ENCODE results near the gene COX8A. TPM values are rescaled to one million over a fixed set of nuclear protein-coding genes. Genes with fewer than 3 reads are reported as not detected.

The COX8A gene
- total and polyA plus RNA-seq, 9 of the 15 experiments (the other 6 are each of a cell fraction or from before 2014, with no cell fraction given) = 274 to 1,206 (median 526) TPM

GRCh38 chr11:63978551-63979239 lies 4.3 kb downstream of the COX8A start:
- no peak for FAIRE-seq
- intact Hi-C loops (cut with micrococcal nuclease) = no loop called here
- Histone ChIP-seq H3K9ac (ENCODE audit: insufficient read depth in 1 of 2, low read depth in 2 of 2, low read length in 2 of 2) (no peak overlapping the region), H3K4me2 (ENCODE audit: insufficient read depth, low read length) (no peak overlapping the region), H3K4me3 (no peak overlapping the region), H3K36me3 (ENCODE audit: control insufficient read depth, insufficient read depth, low read length) (peaks cover 29% of the 10 kb centered on the region), H2AFZ (ENCODE audit: low read depth, low read length) (no peak overlapping the region), H3K9me3 (replicated peaks; ENCODE audit: control insufficient read depth, insufficient read depth, low read depth, low read length) (no peaks in the 10 kb centered on the region), H3K79me2 (ENCODE audit: control insufficient read depth, insufficient read depth, low read length) (peaks cover 47% of the 10 kb centered on the region), H3K27me3 (ENCODE audit: control insufficient read depth in 2 of 2, insufficient read depth in 2 of 2, low read length in 2 of 2) (no peaks in the 10 kb centered on the region), H3K27ac (ENCODE audit: extremely low read depth, low read depth, low read length) (no peak overlapping the region), H4K20me1 (replicated peaks; ENCODE audit: control insufficient read depth, insufficient read depth, low read length) (peaks cover 17% of the 10 kb centered on the region), H3K4me1 (replicated peaks in 1 of 2; ENCODE audit: control insufficient read depth in 2 of 2, insufficient read depth in 2 of 2, low read length in 2 of 2) (peaks cover 10 to 32% of the 10 kb centered on the region in 2 experiments; a peak in 4 of 5 replicates), H3K9me1 (ENCODE audit: control insufficient read depth, insufficient read depth, low read length) (no peaks in the 10 kb centered on the region)
- in situ Hi-C loops (cut with MboI) = no loop called here
- no peak for ATAC-seq
- 86% methylated on average over 10 of the region's 10 CpGs for WGBS (ENCODE audit: insufficient coverage, low coverage, missing lambda C conversion rate)
- TF ChIP-seq HMGN3 (IDR thresholded peaks at IDR 0.05; ENCODE audit: borderline replicate concordance, extremely low read depth, insufficient read length, low read depth, low read length) (no peak), SP1 (CRISPR knock-in tag; IDR thresholded peaks at IDR 0.05) (no peak), ESRRA (IDR thresholded peaks at IDR 0.05; ENCODE audit: borderline replicate concordance, low read depth) (no peak), PHB2 (IDR thresholded peaks at IDR 0.05; ENCODE audit: low read depth) (no peak), RBM22 (IDR thresholded peaks at IDR 0.05; ENCODE audit: low read depth, low read length, poor library complexity, severe bottlenecking) (no peak), C11orf30 (IDR thresholded peaks at IDR 0.05; ENCODE audit: low read depth) (no peak), FOXM1 (IDR thresholded peaks at IDR 0.05; ENCODE audit: low read depth) (no peak), FOXM1 (CRISPR knock-in tag; IDR thresholded peaks at IDR 0.05; ENCODE audit: low read depth) (no peak), POLR2G (IDR thresholded peaks at IDR 0.05; ENCODE audit: low read depth, low read length) (0 out of 2 replicates have a peak, but pooled peaks have one; percentile 8)
- TF ChIP-seq, protein P1, sequence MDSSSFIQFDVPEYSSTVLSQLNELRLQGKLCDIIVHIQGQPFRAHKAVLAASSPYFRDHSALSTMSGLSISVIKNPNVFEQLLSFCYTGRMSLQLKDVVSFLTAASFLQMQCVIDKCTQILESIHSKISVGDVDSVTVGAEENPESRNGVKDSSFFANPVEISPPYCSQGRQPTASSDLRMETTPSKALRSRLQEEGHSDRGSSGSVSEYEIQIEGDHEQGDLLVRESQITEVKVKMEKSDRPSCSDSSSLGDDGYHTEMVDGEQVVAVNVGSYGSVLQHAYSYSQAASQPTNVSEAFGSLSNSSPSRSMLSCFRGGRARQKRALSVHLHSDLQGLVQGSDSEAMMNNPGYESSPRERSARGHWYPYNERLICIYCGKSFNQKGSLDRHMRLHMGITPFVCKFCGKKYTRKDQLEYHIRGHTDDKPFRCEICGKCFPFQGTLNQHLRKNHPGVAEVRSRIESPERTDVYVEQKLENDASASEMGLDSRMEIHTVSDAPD (CRISPR knock-in tag; IDR thresholded peaks at IDR 0.05) = no peak
- ChIA-PET CTCF (ENCODE audit: low intra/inter-chr PET ratio) (no interaction called here), POLR2A (interaction anchor here (0.6 to 1.5 kb wide), 8 partner anchors 9 to 191 kb away, joined by 3 to 5 read pairs (median 3); no protein-coding TSS in a partner anchor)
- no TSS peak for BruUV-seq (replicated peaks)
- no peak for DNase-seq (ENCODE audit: extremely low read depth in 1 of 4, low spot score in 3 of 4)

Measured in K562 (cell line).